K562 (cell line): ENCODE results near the gene IMMP2L. TPM values are rescaled to one million over a fixed set of nuclear protein-coding genes. Genes with fewer than 3 reads are reported as not detected.
A peak's percentile ranks its signal among the peaks of the same experiment; 100 is the strongest.

Source experiments
- ATAC-seq: fragments of 200-7000 bp; cut with Tn5 transposase; 3 replicates; pipeline ENCODE4 v1.9.1; 2020; ENCODE audit warnings: moderate library complexity
- BruUV-seq: library from RNA; stranded (reverse); fragments of 400-500 nt; replicated peaks from 2 replicates; lab custom pipeline; 2021; lab: Mats Ljungman, UMichigan
- CTCF ChIA-PET: fragments of 300-600 bp; formaldehyde crosslinking; extraction: SDS; loops from one replicate; lab custom pipeline; 2021; ENCODE audit warnings: low intra/inter-chr PET ratio; lab: Yijun Ruan, JAX
- POLR2A ChIA-PET: fragments of 300-600, 350-650 bp; sonication (Branson Sonifier 250); formaldehyde crosslinking; extraction: SDS; loops from one replicate; lab custom pipeline; 2021; ENCODE audit warnings: antibody characterized with exemption, inconsistent platforms; lab: Yijun Ruan, JAX
- DNase-seq, 4 experiments: peaks; one replicate each; pipeline versions ENCODE4 v3.0.0 to v3.0.0-alpha.2; 2011 to 2018; ENCODE audit warnings: low spot score in 3 of 4, mixed read lengths in 3 of 4; ENCODE audit errors: extremely low read depth in 1 of 4
- FAIRE-seq: peaks from 2 replicates; lab custom pipeline; 2011; peaks lifted over from hg19 to GRCh38; lab: Jason Lieb, UNC
- H2AFZ ChIP-seq: 2 replicates; pipeline ENCODE4 v1.6.0; 2011; ENCODE audit warnings: low read depth, low read length, control low read depth, inconsistent platforms
- H3K27ac ChIP-seq: fragments of 200-600 bp; 3 replicates; pipeline ENCODE4 v1.8.0; 2011; ENCODE audit warnings: low read depth, mild to moderate bottlenecking, control low read depth, inconsistent platforms, low read length, moderate library complexity, mixed read lengths; ENCODE audit errors: extremely low read depth
- H3K27me3 ChIP-seq, 2 experiments: fragments of 300-600 bp in 1 of 2; 2 replicates in 1 of 2; 3 replicates in 1 of 2; pipeline versions ENCODE4 v1.6.0 to v1.8.0; 2011; ENCODE audit warnings: inconsistent platforms in 2 of 2, low read length in 2 of 2, mild to moderate bottlenecking in 1 of 2, mixed read lengths in 1 of 2, moderate library complexity in 1 of 2; ENCODE audit not compliant: control insufficient read depth in 2 of 2, insufficient read depth in 2 of 2
- H3K36me3 ChIP-seq: fragments of 300-600 bp; 3 replicates; pipeline ENCODE4 v1.8.0; 2011; ENCODE audit warnings: mild to moderate bottlenecking, low read length, inconsistent platforms; ENCODE audit not compliant: control insufficient read depth, insufficient read depth
- H3K4me1 ChIP-seq, 2 experiments: fragments of 200-600 bp in 1 of 2; replicated peaks in 1 of 2; 2 replicates in 1 of 2; 3 replicates in 1 of 2; pipeline versions ENCODE4 v1.5.1 to v1.8.0; 2011; ENCODE audit warnings: inconsistent platforms in 2 of 2, low read length in 2 of 2, mild to moderate bottlenecking in 1 of 2, mixed read lengths in 1 of 2, moderate library complexity in 1 of 2; ENCODE audit not compliant: control insufficient read depth in 2 of 2, insufficient read depth in 2 of 2
- H3K4me2 ChIP-seq: 2 replicates; pipeline ENCODE4 v1.6.1; 2011; ENCODE audit warnings: low read length, control low read depth, inconsistent platforms, mixed read lengths; ENCODE audit not compliant: insufficient read depth
- H3K4me3 ChIP-seq: fragments of 200-600 bp; sonication (generic), shearing (Covaris generic); 2 replicates; pipeline ENCODE4 v1.5.1; 2016; ENCODE audit warnings: control low read depth, inconsistent platforms
- H3K79me2 ChIP-seq: fragments of 200-600 bp; 3 replicates; pipeline ENCODE4 v1.8.0; 2011; ENCODE audit warnings: low read length, inconsistent platforms; ENCODE audit not compliant: control insufficient read depth, insufficient read depth
- H3K9ac ChIP-seq, 2 experiments: 2 replicates each; pipeline versions ENCODE4 v1.6.0 to v1.6.1; 2011; ENCODE audit warnings: low read depth in 2 of 2, low read length in 2 of 2, control low read depth in 1 of 2, inconsistent platforms in 1 of 2, mild to moderate bottlenecking in 1 of 2, mixed read lengths in 1 of 2; ENCODE audit not compliant: insufficient read depth in 1 of 2
- H3K9me1 ChIP-seq: one replicate; pipeline ENCODE4 v1.6.0; 2011; ENCODE audit warnings: inconsistent platforms, mild to moderate bottlenecking, low read length, moderate library complexity; ENCODE audit not compliant: control insufficient read depth, insufficient read depth
- H3K9me3 ChIP-seq: replicated peaks from 2 replicates; pipeline ENCODE4 v1.5.1; 2011; ENCODE audit warnings: low read depth, low read length, inconsistent platforms; ENCODE audit not compliant: control insufficient read depth, insufficient read depth
- H4K20me1 ChIP-seq: replicated peaks from 2 replicates; pipeline ENCODE4 v1.6.1; 2011; ENCODE audit warnings: low read length, inconsistent platforms, mixed read lengths; ENCODE audit not compliant: control insufficient read depth, insufficient read depth
- ADNP ChIP-seq: fragments of 200-800 bp; sonication (Bioruptor generic); IDR thresholded peaks from 2 replicates; pipeline ENCODE4 v1.6.1; 2016; ENCODE audit warnings: missing genetic modification characterization, missing compliant biosample characterization
- ARID1B ChIP-seq: fragments of 450-650 bp; IDR thresholded peaks from 2 replicates; pipeline ENCODE4 v1.6.1; 2016; ENCODE audit warnings: antibody characterized with exemption, mild to moderate bottlenecking, inconsistent platforms
- C11orf30 ChIP-seq: fragments of 450-650 bp; IDR thresholded peaks from 2 replicates; pipeline ENCODE4 v1.6.1; 2016; ENCODE audit warnings: low read depth, mild to moderate bottlenecking
- DPF2 ChIP-seq: fragments of 450-650 bp; IDR thresholded peaks from 2 replicates; pipeline ENCODE4 v1.6.1; 2016
- ETV1 ChIP-seq: fragments of 450-650 bp; conservative IDR thresholded peaks from 2 replicates; pipeline ENCODE4 v1.6.1; 2016; ENCODE audit warnings: missing genetic modification characterization, control low read depth, low read depth, missing compliant biosample characterization
- GABPA ChIP-seq: fragments of 200-800 bp; sonication (Bioruptor generic); conservative IDR thresholded peaks from 2 replicates; pipeline ENCODE4 v1.6.1; 2016; ENCODE audit warnings: low read depth, missing genetic modification characterization, missing compliant biosample characterization
- HIVEP1 ChIP-seq: fragments of 250-450 bp; sonication (Bioruptor Pico); IDR thresholded peaks from 2 replicates; pipeline ENCODE4 v1.4.0; 2020; ENCODE audit warnings: mild to moderate bottlenecking
- JUN ChIP-seq, 2 experiments: sonication (generic) in 1 of 2; formaldehyde crosslinking in 1 of 2; IDR thresholded peaks; 2 replicates each; pipeline versions ENCODE4 v1.6.1 to v1.8.0; 2012 to 2022; ENCODE audit warnings: borderline replicate concordance in 2 of 2, mild to moderate bottlenecking in 2 of 2, improper control_type of control experiment in 1 of 2, low read depth in 1 of 2, low read length in 1 of 2, missing genetic modification reagents in 1 of 2
- KDM5B ChIP-seq: fragments of 200-600 bp; sonication (generic); IDR thresholded peaks from 2 replicates; pipeline ENCODE4 v1.6.1; 2012; ENCODE audit warnings: low read depth, mild to moderate bottlenecking, moderate library complexity, low read length, control low read depth, inconsistent platforms; ENCODE audit not compliant: insufficient replicate concordance
- KLF16 ChIP-seq: IDR thresholded peaks from 2 replicates; pipeline ENCODE4 v1.6.1; 2016; ENCODE audit warnings: antibody characterized with exemption
- MAFG ChIP-seq: fragments of 450-650 bp; conservative IDR thresholded peaks from 2 replicates; pipeline ENCODE4 v1.6.1; 2016; ENCODE audit warnings: missing genetic modification characterization, missing compliant biosample characterization
- MXI1 ChIP-seq: IDR thresholded peaks from 2 replicates; pipeline ENCODE4 v1.6.1; 2011; ENCODE audit warnings: low read depth, mild to moderate bottlenecking, improper control_type of control experiment, low read length
- NFRKB ChIP-seq: fragments of 450-650 bp; IDR thresholded peaks from 2 replicates; pipeline ENCODE4 v1.6.1; 2016; ENCODE audit warnings: low read depth
- POU5F1 ChIP-seq: fragments of 150-350 bp; IDR thresholded peaks from 2 replicates; pipeline ENCODE4 v1.6.1; 2014; ENCODE audit warnings: borderline replicate concordance, low read length, low read depth, mild to moderate bottlenecking; ENCODE audit not compliant: partially characterized antibody
- SETDB1 ChIP-seq: IDR thresholded peaks from one replicate; pipeline ENCODE4 v1.6.1; 2012; ENCODE audit warnings: low read length, control low read depth, inconsistent platforms
- TEAD1 ChIP-seq, 2 experiments: fragments of 450-650 bp in 1 of 2; sonication (generic) in 1 of 2; formaldehyde crosslinking; IDR thresholded peaks; 2 replicates each; pipeline versions ENCODE4 v1.4.0 to v1.8.0; 2020 to 2022; ENCODE audit warnings: mild to moderate bottlenecking in 2 of 2, missing genetic modification reagents in 1 of 2
- U2AF2 ChIP-seq: fragments of 200-400 bp; formaldehyde crosslinking; optimal IDR thresholded peaks from 2 replicates; pipeline ENCODE3; 2017; ENCODE audit warnings: low read depth, mild to moderate bottlenecking, low read length
- ZBTB17 ChIP-seq: fragments of 450-650 bp; formaldehyde crosslinking; IDR thresholded peaks from 2 replicates; pipeline ENCODE4 v1.4.0; 2020; ENCODE audit warnings: mild to moderate bottlenecking
- ZNF431 ChIP-seq: sonication (generic); formaldehyde crosslinking; IDR thresholded peaks from 2 replicates; pipeline ENCODE4 v1.8.0; 2022; ENCODE audit warnings: mild to moderate bottlenecking, missing genetic modification reagents
- ZNF589 ChIP-seq: fragments of 200-800 bp; sonication (Bioruptor generic); IDR thresholded peaks from 2 replicates; pipeline ENCODE4 v1.6.1; 2016; ENCODE audit warnings: low read depth, missing genetic modification characterization, missing compliant biosample characterization
- WGBS: fragments of 100-300 bp; shearing (Covaris generic); methylation state at CpG from one replicate; pipeline ENCODE4 v1.1.6; 2016; ENCODE audit warnings: low coverage, mixed read lengths; ENCODE audit not compliant: insufficient coverage; ENCODE audit errors: missing lambda C conversion rate; 5-methylcytosine and 5-hydroxymethylcytosine counted together
- in situ Hi-C: fragments of 300-500 bp; cut with MboI; formaldehyde crosslinking; loops from 4 replicates; pipeline ENCODE4 v1.15.0; 2018; ENCODE audit warnings: inconsistent platforms, mixed read lengths
- intact Hi-C: fragments of 100-400 bp; cut with micrococcal nuclease; formaldehyde crosslinking; loops from 2 replicates; pipeline ENCODE4 v1.14.2; 2022
- polyA plus RNA-seq, 8 experiments: library from polyadenylated mRNA; depleted of rRNA in 4 of 8; stranded (reverse) in 5 of 8; unstranded in 3 of 8; fragments of >200 nt; fragmentation: Nextera tagmentation in 2 of 8; fragmentation: Illumina TruSeq in 1 of 8; extraction: Ambion mirVana in 2 of 8; extraction: Trizol in 1 of 8; gene quantifications; 2 replicates each; pipeline versions ENCODE4 v1.2.1 to v1.2.3, GENCODE V29; 2011 to 2014; ENCODE audit warnings: inconsistent platforms in 1 of 8, missing spikeins in 1 of 8
- total RNA-seq, 7 experiments: library from RNA; depleted of rRNA in 6 of 7; stranded (reverse); fragments of >200 nt in 6 of 7; fragmentation: Illumina TruSeq in 2 of 7; extraction: Trizol in 2 of 7; gene quantifications; 2 replicates each; pipeline versions ENCODE4 v1.2.1 to v1.2.3, GENCODE V29; 2011 to 2021; ENCODE audit warnings: low replicate concordance in 1 of 7
- TF ChIP-seq, protein P1 (sequence below): IDR thresholded peaks from 2 replicates; pipeline ENCODE4 v1.6.1; 2011; ENCODE audit not compliant: insufficient read length; ENCODE audit errors: extremely low read depth
- TF ChIP-seq, protein P2 (sequence below): IDR thresholded peaks from 2 replicates; pipeline ENCODE4 v1.6.1; 2014; ENCODE audit warnings: antibody characterized with exemption

IMMP2L gene
- total and polyA plus RNA-seq, 9 of the 15 experiments (the other 6 are each of a cell fraction or from before 2014, with no cell fraction given), result 29.7 to 116 (median 53.0) TPM

DNA sequence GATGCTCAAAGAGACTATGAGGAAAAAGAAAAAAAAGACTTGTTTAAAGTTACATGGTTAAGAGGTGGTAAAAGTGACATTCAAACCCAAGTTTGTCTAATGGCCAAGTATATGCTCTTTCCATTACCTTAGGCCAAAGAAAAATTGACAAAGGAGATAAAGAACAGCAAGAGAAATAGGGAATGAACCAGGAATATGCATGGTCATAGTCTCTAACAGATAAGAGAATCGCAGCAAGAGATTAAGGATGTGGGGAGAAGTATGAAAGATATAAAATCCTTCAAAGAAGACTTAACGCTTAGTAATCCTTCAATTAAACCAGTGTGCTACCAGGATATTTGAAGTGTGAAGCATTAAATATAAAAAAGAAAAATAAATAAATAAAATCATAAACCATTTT is 494.6 kb downstream of the IMMP2L start:
- no peak overlapping the region for H3K9ac ChIP-seq
- no peak overlapping the region for H3K4me2 ChIP-seq
- H3K79me2 ChIP-seq, result no peaks in the 10 kb centered on the region
- no peak overlapping the region; the same call in 2 of the 3 replicates for H3K27ac ChIP-seq
- no peak overlapping the region for H3K4me3 ChIP-seq
- no peaks in the 10 kb centered on the region for H4K20me1 ChIP-seq
- intact Hi-C loops (no loop called here), in situ Hi-C loops (no loop called here)
- FAIRE-seq, result peak; percentile 52
- peaks cover 5% of the 10 kb centered on the region; the same call in 1 of the 2 replicates for H3K9me3 ChIP-seq
- no peak overlapping the region for H2AFZ ChIP-seq
- no TSS peak for BruUV-seq
- peaks cover 4 to 10% of the 10 kb centered on the region in 2 experiments; a peak in 3 of 5 replicates for H3K4me1 ChIP-seq
- no peak for ATAC-seq
- DNase-seq, result no peak
- ChIA-PET POLR2A (no interaction called here), CTCF (no interaction called here)
- WGBS, result 7% methylated on average over 2 of the region's 2 CpGs
- no peaks in the 10 kb centered on the region for H3K36me3 ChIP-seq
- no peaks in the 10 kb centered on the region for H3K9me1 ChIP-seq
- H3K27me3 ChIP-seq, result no peaks in the 10 kb centered on the region
- TF ChIP-seq, protein P1, sequence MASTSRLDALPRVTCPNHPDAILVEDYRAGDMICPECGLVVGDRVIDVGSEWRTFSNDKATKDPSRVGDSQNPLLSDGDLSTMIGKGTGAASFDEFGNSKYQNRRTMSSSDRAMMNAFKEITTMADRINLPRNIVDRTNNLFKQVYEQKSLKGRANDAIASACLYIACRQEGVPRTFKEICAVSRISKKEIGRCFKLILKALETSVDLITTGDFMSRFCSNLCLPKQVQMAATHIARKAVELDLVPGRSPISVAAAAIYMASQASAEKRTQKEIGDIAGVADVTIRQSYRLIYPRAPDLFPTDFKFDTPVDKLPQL, result no peak
- TF ChIP-seq MXI1 (no peak), DPF2 (0 out of 2 replicates have a peak, but pooled peaks have one; percentile 20), NFRKB (no peak), U2AF2 (no peak), POU5F1 (no peak), KLF16 (no peak), HIVEP1 (CRISPR knock-in tag) (no peak), SETDB1 (no peak), GABPA (tag) (no peak), ADNP (tag) (no peak), ZNF431 (CRISPR knock-in tag) (no peak), MAFG (tag) (0 out of 2 replicates have a peak, but pooled peaks have one; percentile 32), ETV1 (tag) (no peak), JUN (IDR thresholded peaks at IDR 0.05; ENCODE audit: borderline replicate concordance, low read depth, low read length) (no peak), JUN (CRISPR knock-in tag; IDR thresholded peaks at IDR 0.05; ENCODE audit: borderline replicate concordance) (no peak), TEAD1 (CRISPR knock-in tag; IDR thresholded peaks at IDR 0.05) (no peak), ARID1B (peak; percentile 40), KDM5B (no peak), C11orf30 (peak; percentile 55; the same call in 1 of the 2 replicates), ZNF589 (CRISPR knock-in tag) (no peak), ZBTB17 (no peak)
- TF ChIP-seq, protein P2, sequence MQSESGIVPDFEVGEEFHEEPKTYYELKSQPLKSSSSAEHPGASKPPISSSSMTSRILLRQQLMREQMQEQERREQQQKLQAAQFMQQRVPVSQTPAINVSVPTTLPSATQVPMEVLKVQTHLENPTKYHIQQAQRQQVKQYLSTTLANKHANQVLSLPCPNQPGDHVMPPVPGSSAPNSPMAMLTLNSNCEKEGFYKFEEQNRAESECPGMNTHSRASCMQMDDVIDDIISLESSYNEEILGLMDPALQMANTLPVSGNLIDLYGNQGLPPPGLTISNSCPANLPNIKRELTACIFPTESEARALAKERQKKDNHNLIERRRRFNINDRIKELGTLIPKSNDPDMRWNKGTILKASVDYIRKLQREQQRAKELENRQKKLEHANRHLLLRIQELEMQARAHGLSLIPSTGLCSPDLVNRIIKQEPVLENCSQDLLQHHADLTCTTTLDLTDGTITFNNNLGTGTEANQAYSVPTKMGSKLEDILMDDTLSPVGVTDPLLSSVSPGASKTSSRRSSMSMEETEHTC, result no peak
